ENCODE measurements around the gene TRA2A.

- TF ChIP-seq CTCF (IDR thresholded peaks at IDR 0.05) (no peak), MYC (IDR thresholded peaks at IDR 0.05; ENCODE audit: borderline replicate concordance, low read length) (no peak), MAZ (IDR thresholded peaks at IDR 0.05; ENCODE audit: borderline replicate concordance, low read depth, low read length) (no peak), RAD21 (conservative IDR thresholded peaks at IDR 0.05 in 1 of 2, IDR thresholded peaks at IDR 0.05 in 1 of 2) (no peak), REST (IDR thresholded peaks at IDR 0.05) (no peak), NR3C1 (IDR thresholded peaks at IDR 0.05) (no peak), POLR2A (IDR thresholded peaks at IDR 0.05; ENCODE audit: low read length) (no peak), FOSB (CRISPR knock-in tag; IDR thresholded peaks at IDR 0.05) (no peak), SMC3 (IDR thresholded peaks at IDR 0.05) (no peak), CHD4 (IDR thresholded peaks at IDR 0.05; ENCODE audit: borderline replicate concordance) (no peak), CEBPB (IDR thresholded peaks at IDR 0.05) (no peak), HDAC2 (IDR thresholded peaks at IDR 0.05) (no peak), JUN (IDR thresholded peaks at IDR 0.05) (no peak)
- TF ChIP-seq, protein P1, sequence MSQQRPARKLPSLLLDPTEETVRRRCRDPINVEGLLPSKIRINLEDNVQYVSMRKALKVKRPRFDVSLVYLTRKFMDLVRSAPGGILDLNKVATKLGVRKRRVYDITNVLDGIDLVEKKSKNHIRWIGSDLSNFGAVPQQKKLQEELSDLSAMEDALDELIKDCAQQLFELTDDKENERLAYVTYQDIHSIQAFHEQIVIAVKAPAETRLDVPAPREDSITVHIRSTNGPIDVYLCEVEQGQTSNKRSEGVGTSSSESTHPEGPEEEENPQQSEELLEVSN (IDR thresholded peaks at IDR 0.05; ENCODE audit: borderline replicate concordance, low read depth), result no peak
Measured at GRCh38 chr7:23491502-23491901, 40.3 kb downstream of the TRA2A start.
